UCSD-AML1 (cell line): ENCODE data around the gene RAB39A.

Source experiments
- DNase-seq: peaks from one replicate; lab custom pipeline; 2025; ENCODE audit not compliant: unreplicated experiment; lab: John Stamatoyannopoulos, UW

RAB39A gene

DNA sequence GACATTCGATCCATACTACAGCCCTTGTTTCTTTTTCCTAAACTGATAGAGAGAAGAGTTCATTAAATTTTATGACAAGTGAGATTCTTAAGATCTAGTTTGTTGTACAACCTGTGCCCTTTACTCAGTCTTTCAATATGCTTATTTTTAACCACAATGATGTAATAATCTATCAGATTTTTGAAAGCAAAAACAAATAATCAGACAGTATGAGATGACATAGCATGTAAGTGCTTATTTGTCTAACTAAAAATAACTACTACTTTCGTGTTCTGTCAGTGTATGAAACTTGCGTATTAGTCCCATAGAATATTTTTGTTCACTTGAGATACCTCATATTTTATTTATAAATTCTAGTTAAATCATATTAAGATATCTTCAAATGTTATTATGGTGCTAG is 33.2 kb downstream of the RAB39A start:
- DNase-seq: no peak

DNA sequence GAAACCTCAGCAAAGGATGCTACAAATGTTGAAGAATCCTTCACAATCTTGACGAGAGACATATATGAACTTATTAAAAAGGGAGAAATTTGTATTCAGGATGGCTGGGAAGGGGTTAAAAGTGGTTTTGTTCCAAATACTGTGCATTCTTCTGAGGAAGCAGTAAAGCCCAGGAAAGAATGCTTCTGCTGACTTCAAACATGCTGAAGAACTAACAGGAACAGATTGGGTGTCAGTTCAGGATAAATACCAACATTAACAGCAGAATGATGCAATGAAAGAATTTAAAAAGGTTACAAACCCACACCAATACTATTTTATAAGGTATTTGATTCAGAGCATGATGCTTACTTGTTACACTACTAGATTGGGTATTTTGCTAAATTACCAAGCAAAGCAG is 33.9 kb downstream of the RAB39A start:
- no peak for DNase-seq

DNA sequence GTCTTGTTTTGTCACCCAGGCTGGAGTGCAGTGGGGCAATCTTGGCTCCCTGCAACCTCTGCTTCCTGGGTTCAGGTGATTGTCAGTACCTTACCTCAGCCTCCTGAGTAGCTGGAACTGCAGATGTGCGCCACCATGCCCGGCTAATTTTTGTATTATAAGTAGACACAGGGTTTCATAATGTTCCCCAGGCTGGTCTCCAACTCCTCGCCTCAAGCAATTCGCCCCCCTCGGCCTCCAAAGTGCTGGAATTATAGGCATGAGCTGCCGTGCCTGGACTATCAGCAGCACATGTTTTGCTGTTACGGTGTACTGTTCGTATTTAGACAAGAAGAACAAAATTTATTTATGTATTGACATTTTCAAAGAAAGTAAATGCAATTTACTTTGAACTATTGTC is 34.8 kb downstream of the RAB39A start:
- no peak for DNase-seq

DNA sequence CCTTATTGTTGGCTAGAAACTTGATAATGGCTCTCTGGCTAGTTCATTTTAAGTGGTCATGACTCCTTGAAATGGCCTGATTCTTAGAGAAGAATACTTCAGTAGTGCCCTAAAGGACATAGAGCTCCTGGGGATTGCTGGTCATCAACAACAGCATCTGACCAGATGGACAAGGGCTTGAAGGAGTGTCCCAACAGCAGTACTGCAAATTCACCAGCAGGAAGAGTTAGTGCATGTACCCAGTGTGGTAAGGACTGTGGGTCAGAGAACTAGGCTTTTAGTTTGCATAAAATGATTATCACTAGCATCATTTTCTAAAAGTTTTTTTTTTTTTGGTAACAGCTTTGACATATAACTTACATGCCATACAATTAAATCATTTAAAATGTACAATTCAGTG is 41.0 kb downstream of the RAB39A start:
- no peak for DNase-seq

DNA sequence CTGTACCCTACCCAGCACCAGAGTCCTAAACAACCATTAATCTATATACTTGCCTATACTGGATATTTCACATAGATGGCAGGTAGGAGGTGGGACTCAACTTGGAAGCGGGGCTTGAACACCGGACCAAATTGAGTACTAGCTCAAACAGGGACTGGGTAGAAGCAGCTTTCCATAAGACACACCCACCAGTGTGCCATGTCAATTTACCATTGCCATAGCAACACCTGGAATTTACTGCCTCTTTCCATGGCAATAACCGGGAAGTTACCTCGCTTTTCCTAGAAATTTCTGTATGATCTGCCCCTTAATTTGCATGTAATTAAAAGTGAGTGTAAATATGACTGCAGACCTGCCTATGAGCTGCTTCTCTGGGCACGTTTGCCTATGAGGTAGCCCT is 41.8 kb downstream of the RAB39A start:
- no peak for DNase-seq

DNA sequence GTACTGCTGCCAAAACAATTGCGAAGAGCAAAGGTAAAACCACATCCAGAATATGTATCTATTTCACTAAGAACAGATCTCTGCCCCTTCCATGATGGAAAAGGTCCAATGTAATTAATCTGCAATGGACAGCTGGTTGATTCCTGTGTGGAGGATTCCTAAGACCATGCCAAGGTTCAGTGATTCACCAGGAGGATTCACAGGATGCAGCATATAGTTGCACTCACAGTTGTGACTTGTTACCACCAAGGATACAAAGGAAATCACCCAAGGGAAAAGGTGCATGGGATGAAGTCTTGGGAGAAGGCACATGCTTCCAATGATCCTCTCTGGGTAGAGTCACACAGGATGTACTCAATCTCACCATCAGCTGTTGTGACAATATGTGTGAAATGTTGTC is 45.4 kb downstream of the RAB39A start:
- no peak for DNase-seq

DNA sequence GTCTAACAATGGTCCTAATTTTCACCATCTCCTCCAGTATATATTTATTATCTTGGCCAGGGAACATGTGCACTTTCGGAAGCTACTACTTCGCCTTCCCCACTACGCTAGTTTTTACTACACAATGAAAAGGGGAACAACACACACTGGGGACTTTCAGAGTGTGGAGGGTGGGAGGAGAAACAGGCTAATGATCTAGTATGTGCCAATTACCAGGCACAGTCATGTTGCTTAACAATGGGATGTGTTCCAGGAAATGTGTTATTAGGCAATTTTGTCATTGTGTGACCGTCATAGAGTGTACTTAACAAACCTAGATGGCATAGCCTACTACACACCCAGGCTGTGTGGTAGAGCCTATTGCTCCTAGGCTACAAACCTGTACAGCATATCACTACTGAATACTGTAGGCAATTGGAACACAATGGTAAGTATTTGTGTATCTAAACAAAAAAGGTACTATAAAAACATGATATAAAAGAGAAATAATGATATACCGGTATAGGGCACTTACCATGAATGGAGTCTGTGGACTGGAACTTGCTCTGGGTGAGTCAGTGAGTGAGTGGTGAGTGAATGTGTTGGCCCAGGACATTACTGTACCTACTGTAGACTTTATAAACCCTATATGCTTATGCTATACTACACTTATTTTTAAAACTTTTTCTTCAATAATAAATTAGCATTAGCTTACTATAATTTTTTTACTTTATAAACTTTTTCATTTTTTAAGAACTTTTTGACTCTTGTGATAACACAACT is 60.3 kb downstream of the RAB39A start:
- DNase-seq: no peak

DNA sequence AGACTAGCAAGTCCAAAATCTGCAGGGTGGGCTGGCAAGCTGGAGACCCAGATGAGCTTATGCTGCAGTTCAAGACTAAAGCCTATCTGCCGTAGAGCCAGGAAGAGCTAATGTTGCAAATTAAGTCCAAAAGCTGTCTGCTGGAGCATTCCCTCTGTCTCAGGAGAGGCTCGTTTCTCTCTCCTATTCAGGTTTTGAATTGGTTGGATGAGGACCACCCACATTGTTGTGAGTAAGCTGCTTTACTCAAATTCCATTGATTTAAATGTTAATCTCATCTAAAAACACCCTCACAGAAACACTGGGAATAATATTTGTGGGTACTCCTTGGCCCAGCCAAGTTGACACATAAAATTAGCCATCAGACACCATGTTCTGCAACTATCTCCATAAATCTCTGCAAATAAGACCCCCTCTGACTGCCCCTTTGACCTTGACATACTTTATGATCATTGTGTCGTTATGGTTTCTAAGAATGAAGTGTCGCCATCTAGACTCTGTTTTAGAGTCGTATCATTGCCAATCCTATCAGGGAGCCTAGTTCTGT is 63.7 kb downstream of the RAB39A start:
- no peak for DNase-seq

DNA sequence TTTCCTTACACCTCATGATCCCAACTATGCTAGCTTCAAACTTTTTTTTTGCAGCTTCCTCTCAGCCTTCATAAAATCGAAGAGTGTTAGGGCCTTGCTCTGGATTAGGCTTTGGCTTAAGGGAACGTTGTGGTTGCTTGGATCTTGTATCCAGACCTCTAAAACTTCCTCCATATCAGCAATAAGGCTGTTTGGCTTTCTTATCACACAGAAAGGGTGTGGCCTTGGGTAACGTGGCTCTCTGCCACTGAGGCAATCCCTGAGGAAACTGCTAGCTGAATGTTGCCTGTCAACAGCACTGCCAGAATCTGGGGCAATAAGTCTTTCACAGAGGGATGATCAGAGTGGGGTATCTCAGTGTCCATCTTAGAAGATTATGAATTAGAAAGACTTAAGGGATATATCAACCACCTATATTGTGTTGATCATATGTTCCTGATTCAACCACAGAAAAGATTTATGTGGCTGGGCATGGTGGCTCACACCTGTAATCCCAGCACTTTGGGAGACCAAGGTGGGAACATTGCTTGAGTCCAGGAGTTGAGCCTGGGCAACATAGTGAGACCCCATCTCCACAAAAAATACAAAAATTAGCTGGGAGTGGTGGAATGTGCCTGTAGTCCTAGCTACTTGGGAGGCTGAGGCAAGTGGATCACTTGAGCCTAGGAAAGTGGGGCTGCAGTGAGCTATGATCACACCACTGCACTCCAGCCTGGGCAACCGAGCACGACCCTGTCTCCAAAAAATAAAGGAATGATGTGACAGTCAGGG is 67.9 kb downstream of the RAB39A start:
- DNase-seq: no peak

DNA sequence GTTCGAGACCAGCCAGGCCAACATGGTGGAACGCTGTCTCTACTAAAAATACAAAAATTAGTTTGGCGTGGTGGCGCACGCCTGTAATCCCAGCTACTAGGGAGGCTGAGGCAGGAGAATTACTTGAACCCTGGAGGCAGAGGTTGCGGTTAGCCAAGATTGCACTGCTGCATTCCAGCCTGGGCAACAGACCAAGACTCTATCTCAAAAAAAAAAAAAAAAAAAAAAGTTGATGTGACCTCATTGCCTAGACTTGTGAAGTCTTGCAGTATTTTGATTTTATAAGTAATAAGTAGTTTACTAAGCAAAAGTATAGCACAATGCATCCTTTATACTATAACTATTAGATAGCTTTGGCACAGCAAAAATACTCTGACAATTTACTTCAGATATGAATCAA is 70.5 kb downstream of the RAB39A start:
- no peak for DNase-seq

DNA sequence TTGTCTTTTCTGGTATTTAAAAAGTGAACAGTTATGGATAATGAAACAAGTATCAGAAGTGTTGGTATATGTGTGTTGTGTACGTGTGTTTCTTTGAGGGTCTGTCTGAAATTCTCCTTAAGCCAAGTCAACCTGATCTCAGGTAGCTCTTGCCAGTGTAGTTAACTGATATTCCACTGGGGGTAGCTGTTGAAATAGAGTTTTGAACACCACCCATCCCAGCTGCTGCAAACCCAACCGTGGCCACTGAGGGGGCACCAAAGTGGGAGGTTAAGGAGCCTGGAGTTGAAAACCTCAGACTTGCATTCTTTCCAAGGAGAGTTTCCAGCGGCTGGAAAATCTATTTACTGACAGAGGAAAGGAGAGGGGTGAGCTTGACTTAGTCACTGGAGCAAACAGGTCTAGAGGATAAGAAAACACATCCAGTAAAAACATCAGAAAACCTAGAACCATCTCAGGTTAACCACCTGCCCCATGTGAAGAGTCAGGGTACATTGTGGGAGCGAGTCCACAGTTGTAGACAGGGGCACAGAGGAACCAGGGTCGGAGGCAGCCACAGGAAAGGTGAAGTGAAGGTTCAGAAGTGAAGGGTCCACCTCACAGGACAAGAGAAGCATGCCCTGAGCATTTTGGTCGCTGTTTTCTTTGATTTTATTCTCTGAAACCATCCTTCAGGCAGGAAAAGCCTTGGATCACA is 71.7 kb downstream of the RAB39A start:
- DNase-seq: peak; percentile 21

DNA sequence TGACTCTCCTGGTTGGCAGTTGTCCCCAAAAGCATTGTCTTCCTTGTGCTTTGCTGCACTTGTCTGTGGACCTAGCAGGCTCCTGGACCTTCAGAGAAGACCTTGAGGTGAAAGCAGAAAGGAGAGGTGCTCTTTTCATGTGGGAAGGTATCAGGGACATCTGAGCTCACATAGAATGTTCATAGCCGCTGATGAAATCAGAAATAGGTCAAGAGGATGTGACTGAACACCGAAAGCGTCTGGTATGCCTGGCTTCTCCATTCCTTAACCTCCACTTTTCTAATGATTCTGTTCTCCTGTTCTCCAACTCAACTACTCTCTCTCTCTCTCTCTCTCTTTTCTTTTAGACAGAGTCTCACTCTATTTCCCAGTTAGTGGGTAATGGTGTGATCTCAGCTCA is 74.2 kb downstream of the RAB39A start:
- DNase-seq: no peak

DNA sequence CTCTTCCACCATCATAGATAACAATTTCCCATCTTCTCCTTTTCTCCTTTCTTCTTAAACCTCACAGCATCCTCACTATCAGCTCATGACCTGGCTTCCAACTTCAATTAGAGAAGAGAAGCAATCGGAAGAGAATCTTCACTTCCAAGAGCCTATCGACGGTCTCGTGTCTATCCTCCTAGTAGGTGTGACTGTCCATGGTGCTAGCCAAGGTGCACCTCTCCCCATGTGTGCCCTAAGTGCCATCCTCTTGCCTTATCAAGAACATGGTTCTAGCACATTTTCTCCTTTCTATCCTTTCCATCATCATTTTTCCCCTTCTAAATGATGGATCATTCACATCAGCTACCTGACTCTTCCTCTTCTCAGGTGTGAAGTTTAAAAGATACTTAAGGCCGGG is 75.4 kb downstream of the RAB39A start:
- no peak for DNase-seq

DNA sequence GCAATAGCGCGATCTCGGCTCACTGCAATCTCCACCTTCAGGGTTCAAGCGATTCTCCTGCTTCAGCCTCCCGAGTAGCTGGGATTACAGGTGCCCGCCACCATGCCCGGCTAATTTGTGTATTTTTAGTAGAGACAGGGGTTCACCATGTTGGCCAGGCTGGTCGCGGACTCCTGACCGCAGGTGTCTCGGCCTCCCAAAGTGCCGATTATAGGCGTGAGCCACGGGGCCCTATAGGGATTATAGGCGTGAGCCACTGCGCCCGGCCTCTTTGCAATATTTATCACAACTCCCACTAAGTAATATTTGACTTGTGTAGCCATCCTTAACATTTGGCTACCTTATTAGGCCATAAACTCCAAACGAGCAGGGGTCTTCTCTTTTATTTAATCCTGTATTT is 79.6 kb downstream of the RAB39A start:
- DNase-seq: no peak

DNA sequence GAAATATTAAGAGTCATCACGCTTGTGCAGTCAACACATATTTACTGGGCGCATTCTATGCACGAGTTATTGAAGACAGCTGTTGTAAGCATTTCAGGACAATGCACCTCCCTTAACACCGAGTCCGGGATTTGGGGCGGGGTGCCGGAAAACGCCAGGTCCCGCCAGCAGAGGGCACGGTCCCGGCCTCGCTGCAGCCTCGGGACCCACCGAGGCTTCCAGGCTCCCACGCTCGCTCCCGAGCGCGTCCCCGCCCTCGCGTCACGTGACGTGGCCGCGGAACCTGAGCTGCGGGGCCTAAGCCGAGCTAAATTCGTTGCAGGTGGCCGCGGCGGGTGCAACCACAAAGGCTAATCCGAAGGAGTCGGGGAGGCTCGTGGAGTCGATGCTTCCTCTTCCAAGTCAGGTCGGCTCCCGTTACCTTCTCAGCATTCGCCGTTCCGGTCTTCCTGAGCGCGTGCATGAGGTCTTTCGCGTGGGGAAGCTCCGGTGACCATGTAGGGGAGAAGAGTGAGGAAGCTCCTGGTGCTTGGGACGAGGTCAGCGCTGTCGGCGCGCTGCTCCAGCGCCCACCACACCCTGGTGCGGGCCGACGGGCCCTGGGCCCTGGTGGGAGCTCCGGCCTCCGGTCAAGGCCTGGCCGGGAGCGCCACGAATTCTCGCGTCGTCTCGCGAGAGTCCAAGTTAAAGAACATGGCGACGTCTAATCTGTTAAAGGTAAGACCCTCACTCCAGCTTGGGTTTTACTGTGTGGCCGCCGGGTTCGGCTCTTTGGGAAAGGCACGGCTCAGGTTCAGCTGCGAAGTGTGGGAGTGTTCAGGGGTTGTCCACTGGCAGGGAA is 80.6 kb downstream of the RAB39A start, which contains the start of gene CUL5:
TSS of gene CUL5 (plus strand) at position 243 of the 841 bp plus-strand sequence. CDS start at position 694, 451 bp downstream.
- DNase-seq: peak; percentile 91

DNA sequence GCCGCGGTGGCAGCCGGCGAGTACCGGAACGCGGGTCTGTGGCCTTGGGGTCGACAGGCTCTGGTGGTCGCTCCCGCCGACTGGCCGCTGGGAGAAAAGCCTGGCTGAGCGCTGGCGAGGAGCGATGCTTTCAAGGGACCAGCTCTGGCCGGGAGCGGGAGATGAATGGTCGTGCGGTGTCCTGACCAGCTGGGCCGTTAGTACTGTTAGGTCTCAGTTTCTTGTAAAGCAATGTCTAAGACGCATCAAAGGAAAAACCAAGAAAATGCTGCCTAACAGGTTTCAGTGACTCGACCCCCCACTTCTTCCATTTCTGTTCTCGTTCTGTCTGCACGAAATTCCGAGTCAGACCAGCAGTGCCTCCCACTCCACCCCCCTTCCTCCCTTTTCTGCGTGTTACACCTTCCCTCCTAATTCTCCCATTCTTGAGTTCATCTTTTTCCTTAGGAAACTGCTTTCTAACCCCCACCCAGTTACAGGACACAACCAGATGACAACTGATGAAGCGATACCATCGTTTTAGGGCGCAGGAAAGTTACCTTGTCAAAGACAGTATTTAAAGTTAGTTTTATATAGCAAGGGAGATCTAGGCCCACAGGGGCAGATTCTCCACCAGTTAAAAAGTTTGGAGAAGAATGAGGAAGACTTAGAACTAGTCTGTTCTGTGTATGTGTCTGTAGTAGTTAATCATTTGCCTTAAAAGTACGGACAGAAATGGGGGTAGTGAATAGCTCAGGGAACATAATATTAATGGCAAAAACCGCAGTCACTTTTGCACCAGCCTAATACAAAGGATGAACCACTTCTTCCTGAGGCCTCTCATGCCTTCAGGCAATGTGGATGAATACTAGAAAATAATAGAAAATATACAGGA is 81.5 kb downstream of the RAB39A start:
- DNase-seq: no peak

DNA sequence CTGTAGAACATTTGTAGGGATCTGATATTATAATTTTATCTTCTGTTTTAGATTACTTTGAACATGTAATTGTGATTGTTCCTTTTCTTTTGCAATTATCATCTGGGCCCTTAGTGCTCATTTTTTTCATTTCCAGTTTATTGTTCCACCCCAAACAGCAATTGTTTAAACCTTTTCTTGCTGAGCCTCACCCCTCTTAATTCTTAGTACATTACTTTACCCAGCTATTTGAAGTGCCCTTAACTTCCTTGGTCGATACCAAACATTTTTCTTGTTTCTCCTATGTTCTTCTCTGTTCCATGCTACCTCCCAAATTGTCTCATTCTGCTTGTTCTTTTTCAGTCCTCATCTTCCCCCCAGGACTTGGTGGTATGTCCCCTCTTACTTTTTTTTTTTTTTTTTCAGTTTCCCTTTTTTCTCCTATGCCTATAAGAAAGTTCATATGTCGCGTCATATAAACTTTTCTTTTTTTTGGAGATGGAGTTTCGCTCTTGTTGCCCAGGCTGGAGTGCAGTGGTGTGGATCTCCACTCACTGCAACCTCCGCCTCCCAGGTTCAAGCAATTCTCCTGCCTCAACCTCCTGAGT is 84.0 kb downstream of the RAB39A start:
- DNase-seq: no peak
